ENCODE results near the gene PDRG1.
"Not testable (repeated sequence)": the region's sequence is repeated elsewhere in the genome, so short reads cannot be mapped to it uniquely, and the experiment has no call there.

Gene PDRG1

DNA sequence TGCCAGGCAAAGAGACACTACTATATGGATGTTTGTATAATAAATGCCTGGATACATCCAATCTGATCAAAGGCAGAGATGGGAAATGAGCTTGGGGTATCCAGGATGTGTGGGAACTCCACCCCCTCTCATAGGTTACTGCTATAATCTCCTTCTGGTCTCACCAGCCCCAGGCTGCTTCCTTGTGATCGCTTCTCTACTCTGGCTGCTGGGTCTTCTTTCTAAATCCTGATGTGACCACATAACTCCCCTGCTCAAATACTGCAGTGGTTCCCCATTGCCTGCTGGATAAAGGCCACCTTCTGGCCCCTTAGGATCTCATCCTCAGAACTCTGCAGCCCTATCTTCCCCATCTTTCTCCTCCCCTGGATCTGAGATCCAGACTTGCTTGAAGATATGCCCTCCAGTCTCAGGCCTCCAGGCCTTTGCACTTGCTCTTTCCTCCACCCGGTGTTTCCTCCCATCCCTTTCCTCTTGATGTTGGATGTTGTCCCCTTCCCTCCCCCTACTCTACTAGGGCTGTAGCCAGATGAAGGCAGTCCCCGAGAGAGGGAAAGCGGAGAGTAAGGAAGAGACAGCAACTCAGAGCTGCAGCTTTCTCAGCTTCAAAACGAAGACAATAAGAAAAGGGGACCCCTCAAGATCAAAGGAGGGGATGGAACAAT, 15.3 kb upstream of the PDRG1 start:
- DNase-seq = no peak

DNA sequence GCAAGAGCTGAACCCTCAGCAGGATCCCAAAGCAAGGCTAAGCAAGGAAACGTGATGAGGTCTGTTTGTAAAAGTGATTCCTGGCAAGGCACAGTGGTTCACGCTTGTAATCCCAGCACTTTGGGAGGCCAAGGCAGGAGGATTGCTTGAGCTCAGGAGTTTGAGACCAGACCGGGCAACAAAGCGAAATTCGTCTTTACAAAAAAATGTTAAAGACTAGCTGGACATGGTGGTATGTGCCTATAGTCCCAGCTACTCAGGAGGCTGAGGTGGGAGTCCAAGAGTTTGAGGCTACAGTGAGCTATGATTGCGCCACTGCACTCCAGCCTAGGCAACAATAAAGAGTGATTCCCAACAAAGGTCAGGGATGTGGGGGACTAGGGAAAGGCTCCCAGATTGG, 12.0 kb upstream of the PDRG1 start:
- no peak for DNase-seq

GRCh38 chr20:31962761-31963160, 10.9 kb upstream of the PDRG1 start:
- no peak for DNase-seq

GRCh38 chr20:31956556-31957526, 5.0 kb upstream of the PDRG1 start:
- DNase-seq = no peak

- no peak for DNase-seq
Measured at GRCh38 chr20:31954500-31954899, 2.7 kb upstream of the PDRG1 start.

DNA sequence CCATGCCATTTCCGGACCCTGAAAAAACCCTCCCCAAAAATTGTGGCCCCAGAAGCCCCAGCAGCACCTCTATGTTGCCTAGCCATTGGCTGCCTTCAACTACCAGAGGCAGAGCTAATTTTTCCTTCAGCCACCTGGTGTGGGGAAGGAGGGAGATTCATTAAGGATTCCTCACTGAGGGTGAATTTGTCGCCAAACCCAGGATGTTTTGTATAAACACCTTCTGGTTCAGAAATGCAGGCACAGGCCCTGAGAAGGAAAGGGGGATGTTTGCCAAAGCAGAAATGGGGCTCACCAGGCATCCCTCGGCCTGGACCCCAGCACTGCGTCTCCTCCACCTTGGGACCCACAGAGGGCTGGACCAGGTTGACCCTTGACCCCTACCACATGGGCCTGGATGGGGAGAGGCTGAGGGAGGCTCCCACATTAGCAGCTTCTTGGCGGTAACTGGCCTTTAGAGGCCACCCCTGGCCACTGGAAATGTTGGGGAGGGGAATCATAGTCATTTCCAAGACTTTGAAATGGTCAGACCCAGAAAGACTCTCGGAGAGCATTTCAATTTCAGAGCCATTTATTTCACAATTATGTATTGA, 1.8 kb upstream of the PDRG1 start:
- no peak for DNase-seq

DNA sequence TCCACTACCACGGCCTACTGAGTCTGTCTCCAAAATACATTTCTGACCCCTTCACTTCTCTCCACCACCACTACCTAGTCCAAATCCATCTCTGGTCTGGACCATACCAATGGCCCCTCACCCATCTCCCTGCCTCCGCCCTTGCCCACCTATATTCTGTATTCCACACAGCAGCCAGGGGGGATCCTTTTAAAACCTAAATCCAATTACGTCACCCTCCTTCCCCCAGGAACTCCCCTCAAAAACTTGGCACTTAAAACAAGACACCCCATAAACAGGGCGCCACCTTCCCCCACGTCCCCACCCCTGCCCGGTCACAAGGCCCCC, 680 bp downstream of the PDRG1 start:
- DNase-seq = no peak

- DNase-seq = no peak
Measured at GRCh38 chr20:31949877-31950646, 1.8 kb downstream of the PDRG1 start.

GRCh38 chr20:31948008-31948407, 3.8 kb downstream of the PDRG1 start:
- DNase-seq = no peak

GRCh38 chr20:31945785-31946184, 6.1 kb downstream of the PDRG1 start:
- DNase-seq = no peak

- DNase-seq = no peak
Measured at GRCh38 chr20:31945319-31945718, 6.5 kb downstream of the PDRG1 start.

GRCh38 chr20:31943052-31943471, 8.8 kb downstream of the PDRG1 start:
- no peak for DNase-seq

GRCh38 chr20:31939661-31940060, 12.2 kb downstream of the PDRG1 start:
- DNase-seq = no peak

GRCh38 chr20:31937820-31938219, 14.0 kb downstream of the PDRG1 start:
- DNase-seq = no peak

GRCh38 chr20:31936420-31936819, 15.4 kb downstream of the PDRG1 start:
- DNase-seq = no peak

GRCh38 chr20:31934968-31935764, 16.7 kb downstream of the PDRG1 start:
- no peak for DNase-seq

DNA sequence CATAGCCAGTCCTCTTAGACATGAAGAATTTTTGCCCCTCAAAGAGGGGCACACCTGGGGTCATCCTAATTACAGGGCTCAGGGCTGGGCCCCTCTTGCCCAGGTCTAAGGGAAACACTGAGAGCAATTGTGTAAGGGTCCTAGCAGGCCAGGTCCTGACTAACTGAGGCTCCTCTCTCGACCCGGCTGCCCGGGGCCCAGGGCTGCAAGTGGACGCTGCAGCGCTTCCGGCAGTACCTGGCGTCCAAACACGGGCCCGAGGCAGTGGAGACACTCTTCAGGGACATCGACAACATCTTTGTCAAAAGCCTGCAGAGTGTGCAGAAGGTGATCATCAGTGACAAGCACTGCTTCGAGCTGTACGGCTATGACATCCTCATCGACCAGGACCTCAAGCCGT, 17.4 kb downstream of the PDRG1 start:
- DNase-seq = no peak

GRCh38 chr20:31933698-31934097, 18.1 kb downstream of the PDRG1 start:
- no peak for DNase-seq

- DNase-seq = no peak
Measured at GRCh38 chr20:31930779-31931178, 21.1 kb downstream of the PDRG1 start.

DNA sequence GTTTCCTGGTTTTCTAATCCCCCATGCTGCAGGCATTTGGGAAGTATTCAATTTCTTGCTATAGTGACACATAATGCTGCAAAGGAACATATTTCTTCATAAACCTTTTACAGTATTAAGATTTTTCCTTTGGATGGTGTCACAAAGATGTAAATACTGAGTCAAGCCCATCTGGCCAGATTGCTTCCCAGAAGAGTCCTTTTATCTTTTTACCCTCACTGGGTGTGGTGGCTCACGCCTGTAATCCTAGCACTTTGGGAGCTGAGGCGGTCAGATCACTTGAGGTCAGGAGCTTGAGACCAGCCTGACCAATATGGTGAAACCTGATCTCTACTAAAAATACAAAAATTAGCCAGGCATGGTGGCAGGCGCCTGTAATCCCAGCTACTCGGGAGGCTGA, 22.2 kb downstream of the PDRG1 start:
- not testable (repeated sequence) for DNase-seq

DNA sequence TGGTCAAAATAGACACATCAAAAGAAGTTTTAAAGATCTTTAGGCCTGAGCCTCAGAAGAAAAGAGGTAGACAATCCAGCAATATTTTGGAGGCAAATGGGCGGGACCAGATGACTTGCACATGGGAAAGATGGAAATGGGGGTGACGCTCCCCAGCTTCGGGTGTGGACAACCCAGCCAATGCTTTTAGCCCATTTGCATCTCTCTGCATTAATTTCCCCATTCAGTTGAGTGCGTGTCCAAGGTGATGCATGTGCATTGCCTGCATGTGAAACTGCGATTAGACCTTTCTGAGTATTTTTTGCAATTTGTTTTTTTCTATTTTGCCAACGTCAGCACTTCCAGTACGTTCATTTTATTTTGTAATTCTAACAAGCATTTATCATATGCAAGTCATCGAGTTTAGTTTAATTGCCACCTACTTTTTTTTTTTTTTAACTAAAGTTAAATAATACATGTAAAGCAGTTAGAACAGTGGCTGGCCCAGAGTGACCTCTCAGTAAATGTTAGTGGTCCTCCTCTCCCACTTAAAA, 24.2 kb downstream of the PDRG1 start:
- DNase-seq = no peak

DNA sequence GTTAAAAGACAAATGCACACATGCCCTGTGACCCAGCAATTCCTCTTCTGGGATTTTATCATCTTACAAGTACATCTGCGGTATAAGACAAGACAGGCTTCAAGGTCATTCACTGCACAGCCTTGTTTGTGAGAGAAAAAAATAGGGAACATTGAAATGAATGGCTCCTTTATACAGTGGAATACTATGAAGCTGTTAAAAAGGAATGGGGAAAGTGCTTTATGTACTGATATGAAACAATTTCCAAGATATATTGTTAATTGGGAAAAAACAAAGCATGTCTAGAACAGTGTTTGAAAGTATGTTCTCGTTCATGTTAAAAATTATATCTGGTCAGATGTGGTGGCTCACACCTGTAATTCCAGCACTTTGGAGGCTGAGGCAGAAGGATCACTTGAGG, 25.4 kb downstream of the PDRG1 start:
- DNase-seq = no peak

All from effector CD8-positive, alpha-beta T cell (primary cell).